GM06990 (cell line): ENCODE data around the gene SULT1B1.

Experiments
- DNase-seq: peaks from one replicate; pipeline ENCODE4 v3.0.0-alpha.2; 2011; ENCODE audit not compliant: insufficient read length; ENCODE audit errors: extremely low read depth
- H3K27me3 ChIP-seq: replicated peaks from 2 replicates; pipeline ENCODE4 v1.6.0; 2011; ENCODE audit warnings: low read length; ENCODE audit not compliant: control insufficient read depth, insufficient read depth
- H3K36me3 ChIP-seq: 2 replicates; pipeline ENCODE4 v1.5.1; 2011; ENCODE audit warnings: low read length; ENCODE audit not compliant: control insufficient read depth, insufficient read depth
- H3K4me3 ChIP-seq: replicated peaks from 2 replicates; pipeline ENCODE4 v1.5.1; 2011; ENCODE audit warnings: low read depth, mild to moderate bottlenecking, control low read depth, low read length
- CTCF ChIP-seq: IDR thresholded peaks from 2 replicates; pipeline ENCODE4 v1.5.1; 2011; ENCODE audit warnings: low read length, control low read depth, mild to moderate bottlenecking, inconsistent platforms; ENCODE audit not compliant: insufficient read depth, poor library complexity, severe bottlenecking

SULT1B1 gene

GRCh38 chr4:69760455-69760854 is at the start of gene SULT1B1:
TSS of gene SULT1B1 (minus strand) at chr4:69760620. CDS start at chr4:69755217, 5,403 bp downstream.
- no peak for DNase-seq
- Histone ChIP-seq H3K27me3 (no peaks in the 10 kb centered on the region), H3K4me3 (no peak within 1 kb of the TSS), H3K36me3 (no peaks in the 10 kb centered on the region)
- TF ChIP-seq CTCF: no peak

GRCh38 chr4:69800599-69800998 is 40.2 kb upstream of the SULT1B1 start:
- DNase-seq: no peak
- no peaks in the 10 kb centered on the region for H3K27me3 ChIP-seq
- no peak for TF ChIP-seq CTCF
- H3K36me3 ChIP-seq: no peaks in the 10 kb centered on the region
- no peak overlapping the region for H3K4me3 ChIP-seq

- Histone ChIP-seq H3K4me3 (no peak overlapping the region), H3K36me3 (no peaks in the 10 kb centered on the region), H3K27me3 (no peaks in the 10 kb centered on the region)
- no peak for TF ChIP-seq CTCF
- no peak for DNase-seq
Observed at GRCh38 chr4:69799337-69799736, 38.9 kb upstream of the SULT1B1 start.

- TF ChIP-seq CTCF: no peak
- no peak for DNase-seq
- Histone ChIP-seq H3K4me3 (no peak overlapping the region), H3K27me3 (no peaks in the 10 kb centered on the region), H3K36me3 (no peaks in the 10 kb centered on the region)
Observed at GRCh38 chr4:69793732-69794131, 33.3 kb upstream of the SULT1B1 start.

GRCh38 chr4:69787879-69788278 is 27.5 kb upstream of the SULT1B1 start:
- Histone ChIP-seq H3K4me3 (no peak overlapping the region), H3K36me3 (no peaks in the 10 kb centered on the region), H3K27me3 (no peaks in the 10 kb centered on the region)
- no peak for TF ChIP-seq CTCF
- DNase-seq: no peak

GRCh38 chr4:69786547-69786946 is 26.1 kb upstream of the SULT1B1 start:
- no peak for TF ChIP-seq CTCF
- H3K36me3 ChIP-seq: no peaks in the 10 kb centered on the region
- no peaks in the 10 kb centered on the region for H3K27me3 ChIP-seq
- DNase-seq: no peak
- H3K4me3 ChIP-seq: no peak overlapping the region
